ENCODE measurements around the gene ANKRD40.
"Not testable (repeated sequence)": the region's sequence is repeated elsewhere in the genome, so short reads cannot be mapped to it uniquely, and the experiment has no call there.

GRCh38 chr17:50680543-50681262 is 27.0 kb downstream of the ANKRD40 start:
- not testable (repeated sequence) for TF ChIP-seq POLR2A, CTCF (IDR thresholded peaks at IDR 0.05)
